GM12801 (cell line): ENCODE results near the gene SLC25A1.

Experiments used
- TF ChIP-seq, protein P1 (sequence below): IDR thresholded peaks from one replicate; pipeline ENCODE4 v1.5.1; 2011; ENCODE audit warnings: control low read depth; ENCODE audit not compliant: insufficient read length; ENCODE audit errors: extremely low read depth

The SLC25A1 gene

DNA sequence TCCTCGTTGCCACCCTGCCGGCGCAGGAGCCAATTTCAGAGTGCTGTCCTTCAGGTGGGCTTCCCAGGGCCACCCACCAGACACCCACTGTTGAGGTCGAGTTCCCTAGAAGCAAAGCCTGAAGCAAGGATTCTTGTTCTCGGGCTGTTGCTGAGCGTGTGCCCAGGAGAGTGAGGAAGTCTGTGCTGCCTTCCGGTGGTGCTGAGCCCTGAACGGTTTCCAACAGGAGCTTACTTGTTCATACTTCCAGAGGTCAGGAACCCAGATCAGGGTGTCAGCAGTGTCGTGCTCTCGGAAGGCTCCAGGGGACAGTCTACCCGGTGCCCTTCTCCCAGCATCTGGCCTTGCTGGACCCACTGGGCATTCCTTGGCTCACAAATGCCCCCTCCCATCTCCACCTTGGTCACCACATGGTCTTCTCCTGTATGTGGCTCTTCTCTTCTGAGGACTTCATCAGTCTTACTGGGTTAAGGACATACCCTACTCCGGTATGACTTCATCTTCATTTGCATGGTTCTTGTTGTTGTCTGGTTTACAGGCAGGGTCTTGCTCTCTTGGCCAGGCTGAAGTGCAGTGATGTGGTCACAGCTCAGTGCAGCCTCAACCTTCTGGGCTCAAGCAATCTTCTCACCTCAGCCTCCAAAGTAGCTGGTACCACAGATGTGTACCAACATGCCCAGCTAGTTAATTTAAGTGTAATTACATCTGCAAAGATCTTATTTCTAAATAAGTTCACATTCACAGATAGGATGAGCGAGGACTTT, 11.2 kb downstream of the SLC25A1 start:
- TF ChIP-seq, protein P1, sequence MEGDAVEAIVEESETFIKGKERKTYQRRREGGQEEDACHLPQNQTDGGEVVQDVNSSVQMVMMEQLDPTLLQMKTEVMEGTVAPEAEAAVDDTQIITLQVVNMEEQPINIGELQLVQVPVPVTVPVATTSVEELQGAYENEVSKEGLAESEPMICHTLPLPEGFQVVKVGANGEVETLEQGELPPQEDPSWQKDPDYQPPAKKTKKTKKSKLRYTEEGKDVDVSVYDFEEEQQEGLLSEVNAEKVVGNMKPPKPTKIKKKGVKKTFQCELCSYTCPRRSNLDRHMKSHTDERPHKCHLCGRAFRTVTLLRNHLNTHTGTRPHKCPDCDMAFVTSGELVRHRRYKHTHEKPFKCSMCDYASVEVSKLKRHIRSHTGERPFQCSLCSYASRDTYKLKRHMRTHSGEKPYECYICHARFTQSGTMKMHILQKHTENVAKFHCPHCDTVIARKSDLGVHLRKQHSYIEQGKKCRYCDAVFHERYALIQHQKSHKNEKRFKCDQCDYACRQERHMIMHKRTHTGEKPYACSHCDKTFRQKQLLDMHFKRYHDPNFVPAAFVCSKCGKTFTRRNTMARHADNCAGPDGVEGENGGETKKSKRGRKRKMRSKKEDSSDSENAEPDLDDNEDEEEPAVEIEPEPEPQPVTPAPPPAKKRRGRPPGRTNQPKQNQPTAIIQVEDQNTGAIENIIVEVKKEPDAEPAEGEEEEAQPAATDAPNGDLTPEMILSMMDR: no peak

DNA sequence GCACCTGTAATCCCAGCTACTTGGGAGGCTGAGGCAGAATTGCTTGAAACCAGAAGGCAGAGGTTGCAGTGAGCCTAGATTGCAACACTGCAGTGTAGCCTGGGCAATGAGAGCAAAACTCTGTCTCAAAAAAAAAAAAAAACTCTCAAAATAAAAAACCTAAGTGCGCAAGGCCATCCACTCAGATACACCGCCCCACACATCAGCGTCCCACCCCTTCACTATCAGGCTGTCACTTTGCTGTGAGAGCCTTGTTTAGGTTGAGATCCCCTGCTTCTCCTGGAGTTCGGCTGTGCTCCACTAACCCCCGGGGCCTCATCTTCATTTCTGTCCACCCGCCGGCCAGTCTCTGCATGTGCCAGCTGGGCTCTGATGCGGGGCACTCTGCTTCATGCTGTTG, 12.1 kb downstream of the SLC25A1 start:
- TF ChIP-seq, protein P1: no peak

DNA sequence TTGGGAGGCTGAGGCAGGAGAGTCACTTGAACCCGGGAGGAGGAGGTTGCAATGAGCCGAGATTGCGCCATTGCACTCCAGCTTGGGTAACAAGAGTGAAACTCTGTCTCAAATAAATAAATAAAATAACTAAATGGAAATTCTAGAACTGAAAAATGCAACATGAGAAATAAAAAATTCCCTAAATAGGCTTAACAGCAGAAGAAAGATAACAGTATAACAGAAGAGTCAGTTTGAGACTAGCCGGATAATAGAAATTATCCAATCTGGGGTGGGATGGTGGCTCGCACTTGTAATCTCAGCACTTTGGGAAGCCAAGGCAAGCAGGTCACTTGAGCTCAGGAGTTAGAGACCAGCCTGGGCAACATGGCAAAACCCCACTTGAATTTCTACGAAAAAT, 14.1 kb downstream of the SLC25A1 start:
- TF ChIP-seq, protein P1: no peak

DNA sequence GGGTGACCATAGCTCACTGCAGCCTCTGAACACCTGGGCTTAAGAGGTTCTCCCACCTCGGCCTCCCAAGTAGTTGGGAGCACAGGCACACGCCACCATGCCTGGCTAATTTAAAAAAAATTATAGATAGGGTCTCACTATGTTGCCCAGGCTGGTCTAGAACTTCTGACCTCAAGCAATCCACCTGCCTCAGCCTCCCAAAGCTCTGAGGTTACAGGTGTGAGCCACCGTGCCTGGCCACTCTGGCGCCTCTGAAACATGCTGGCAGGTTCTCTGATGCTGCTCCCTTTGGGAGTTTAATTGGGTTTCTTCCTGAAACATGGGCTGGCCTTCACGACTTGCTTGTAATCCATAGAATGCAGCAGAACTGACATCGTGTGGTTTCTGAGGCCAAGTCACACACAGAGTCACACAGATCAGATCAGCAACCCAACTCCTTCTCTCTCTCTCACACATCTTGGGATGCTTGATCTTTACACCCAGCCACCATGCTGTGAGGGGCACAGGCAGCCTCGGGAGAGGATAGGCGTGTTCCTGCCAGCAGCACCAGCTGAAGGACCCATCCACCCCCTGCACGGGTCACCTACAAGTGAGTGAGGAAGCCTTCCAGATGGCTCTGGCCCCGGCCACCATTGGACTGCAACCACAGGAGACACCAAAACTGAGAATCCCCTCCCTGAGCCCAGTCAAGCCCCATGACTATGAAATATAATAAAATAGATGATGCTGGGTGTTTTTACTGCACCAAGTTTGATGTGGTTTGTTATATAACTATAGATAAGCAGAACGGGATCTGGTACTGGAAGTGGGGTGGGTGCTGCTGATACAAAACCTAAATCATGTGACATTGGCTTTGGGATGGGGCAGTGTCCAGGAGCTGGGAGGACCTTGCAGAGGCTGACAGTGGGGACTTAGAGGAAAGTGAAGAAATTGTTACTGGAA, 25.3 kb downstream of the SLC25A1 start:
- TF ChIP-seq, protein P1: no peak

DNA sequence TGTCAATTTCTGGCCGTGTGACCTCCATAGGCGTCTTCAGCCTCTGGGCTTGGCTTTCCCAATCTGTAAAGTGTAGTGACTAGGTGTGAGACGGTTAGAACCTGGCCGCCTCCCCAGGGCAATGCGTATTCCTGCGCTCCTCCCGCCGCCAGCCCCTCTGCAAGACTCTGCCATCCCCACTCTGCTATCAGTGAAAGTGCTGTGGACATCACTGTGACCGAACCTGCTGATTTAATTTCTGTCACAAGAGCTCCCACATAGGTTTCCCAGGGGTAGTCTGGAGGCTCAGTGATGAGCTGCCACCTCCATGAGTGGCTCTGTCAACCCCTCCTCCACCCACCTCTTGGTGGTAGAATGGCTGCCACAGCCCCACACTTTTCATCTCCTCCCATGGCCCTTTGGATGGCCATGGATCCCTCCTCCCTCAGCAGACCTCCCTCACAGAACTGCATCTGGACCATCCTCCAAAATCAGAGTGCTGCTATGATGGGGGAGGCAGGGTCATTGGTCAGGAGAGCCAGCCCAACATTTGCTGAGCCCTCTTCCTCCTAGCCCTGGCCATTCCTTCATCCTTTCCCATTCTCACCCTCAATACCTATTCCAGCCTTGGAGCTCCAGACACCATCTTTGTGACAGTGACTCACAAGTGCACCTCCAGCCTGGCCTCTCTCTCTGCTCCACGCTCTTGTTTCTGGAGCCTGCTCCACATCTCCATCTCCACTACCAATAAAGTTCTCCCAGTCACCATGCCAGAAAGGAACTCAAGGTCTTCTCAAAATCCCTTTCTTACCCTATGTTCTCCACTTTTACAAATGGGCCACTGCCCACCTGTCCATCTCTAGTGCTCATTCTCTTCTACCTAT, 27.0 kb downstream of the SLC25A1 start:
- TF ChIP-seq, protein P1: no peak

DNA sequence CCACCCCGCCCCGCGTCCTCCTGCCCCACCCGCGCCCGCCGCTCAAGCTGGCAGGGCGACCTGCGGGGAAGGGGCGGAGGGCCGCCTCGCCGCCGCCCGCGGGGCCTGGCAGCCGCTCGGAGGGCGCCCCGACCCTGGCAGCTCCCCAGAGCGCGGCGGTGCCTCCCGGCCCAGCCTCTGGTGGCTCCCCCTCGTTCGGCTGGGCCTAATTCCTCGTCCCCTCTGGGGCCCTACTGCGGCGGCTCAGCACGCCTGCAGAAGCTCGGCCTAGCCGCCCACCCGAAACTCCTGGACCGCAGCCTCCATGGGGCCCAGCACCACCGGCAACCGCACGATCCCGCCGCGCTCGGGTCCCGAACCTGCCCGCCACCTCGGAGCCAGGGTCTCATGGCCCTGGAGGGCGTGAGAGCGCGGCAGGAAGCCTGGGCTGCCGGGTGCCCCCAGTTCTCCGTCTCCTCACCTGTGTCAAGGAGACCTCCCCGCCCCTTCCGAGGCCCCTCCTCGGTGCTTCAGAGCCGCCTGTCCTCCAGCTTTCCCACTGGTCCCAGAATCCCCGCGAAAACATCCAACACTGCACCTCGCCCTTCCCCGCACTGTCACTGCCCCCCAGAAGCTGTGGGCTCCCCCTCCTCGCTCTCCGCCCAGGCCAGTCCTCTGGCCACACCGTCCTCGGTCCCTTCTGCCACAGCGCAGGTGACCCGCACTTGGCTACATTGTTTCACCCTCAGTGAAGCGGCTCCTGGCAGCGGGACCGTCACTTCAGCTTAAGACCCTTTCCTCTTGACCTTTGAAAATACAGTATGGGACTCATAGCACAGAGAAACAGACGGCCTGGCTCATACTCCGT, 27.8 kb downstream of the SLC25A1 start:
- TF ChIP-seq, protein P1: no peak
